Measurements from ENCODE around the gene CENPB.

DNA sequence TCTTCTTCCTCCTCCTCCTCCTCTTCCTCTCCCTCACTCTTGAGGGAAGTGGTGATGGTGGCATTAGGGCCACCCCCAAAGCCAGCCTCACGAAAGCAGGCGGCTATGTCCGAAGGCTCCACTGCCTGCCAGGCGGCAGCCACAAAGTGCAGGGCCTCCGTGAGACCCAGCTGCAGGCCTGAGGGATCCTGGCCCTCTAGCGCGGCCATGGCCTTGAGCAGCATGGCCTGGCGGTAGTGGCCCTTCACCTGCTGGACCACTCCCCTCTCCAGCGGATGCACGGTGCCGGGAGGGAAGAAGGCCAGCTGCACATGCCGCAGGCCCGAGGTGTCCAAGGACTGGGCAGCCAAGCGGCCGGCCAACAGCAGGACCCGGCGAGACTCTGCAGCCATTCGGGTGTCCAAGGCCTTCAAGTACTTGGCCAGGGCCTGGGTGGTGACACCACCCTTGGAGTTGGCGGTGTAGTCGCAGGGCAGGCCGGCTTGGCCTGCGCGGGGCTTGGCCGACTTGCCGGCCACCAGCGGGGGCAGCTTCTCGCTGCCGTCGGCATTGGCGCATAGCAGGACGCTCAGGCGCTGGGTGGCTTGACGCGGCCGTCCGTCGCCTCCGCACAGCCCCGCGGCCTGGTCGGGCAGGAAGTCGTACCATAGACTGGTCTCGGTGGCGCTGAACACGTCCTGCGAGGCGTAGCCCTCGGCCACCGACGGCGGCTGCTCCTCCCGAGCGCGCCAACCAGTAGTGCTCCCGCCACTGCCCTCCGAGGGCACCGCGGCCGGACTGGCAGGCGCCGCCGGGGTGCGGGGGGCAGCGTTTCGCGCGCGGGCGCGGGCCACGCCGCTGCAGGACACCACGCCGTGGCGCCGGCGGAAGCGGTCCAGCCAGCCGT is 1.1 kb downstream of the CENPB start:
- TF ChIP-seq, protein P1, sequence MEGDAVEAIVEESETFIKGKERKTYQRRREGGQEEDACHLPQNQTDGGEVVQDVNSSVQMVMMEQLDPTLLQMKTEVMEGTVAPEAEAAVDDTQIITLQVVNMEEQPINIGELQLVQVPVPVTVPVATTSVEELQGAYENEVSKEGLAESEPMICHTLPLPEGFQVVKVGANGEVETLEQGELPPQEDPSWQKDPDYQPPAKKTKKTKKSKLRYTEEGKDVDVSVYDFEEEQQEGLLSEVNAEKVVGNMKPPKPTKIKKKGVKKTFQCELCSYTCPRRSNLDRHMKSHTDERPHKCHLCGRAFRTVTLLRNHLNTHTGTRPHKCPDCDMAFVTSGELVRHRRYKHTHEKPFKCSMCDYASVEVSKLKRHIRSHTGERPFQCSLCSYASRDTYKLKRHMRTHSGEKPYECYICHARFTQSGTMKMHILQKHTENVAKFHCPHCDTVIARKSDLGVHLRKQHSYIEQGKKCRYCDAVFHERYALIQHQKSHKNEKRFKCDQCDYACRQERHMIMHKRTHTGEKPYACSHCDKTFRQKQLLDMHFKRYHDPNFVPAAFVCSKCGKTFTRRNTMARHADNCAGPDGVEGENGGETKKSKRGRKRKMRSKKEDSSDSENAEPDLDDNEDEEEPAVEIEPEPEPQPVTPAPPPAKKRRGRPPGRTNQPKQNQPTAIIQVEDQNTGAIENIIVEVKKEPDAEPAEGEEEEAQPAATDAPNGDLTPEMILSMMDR (IDR thresholded peaks at IDR 0.05 in 2 of 3, conservative IDR thresholded peaks at IDR 0.05 in 1 of 3; ENCODE audit: control insufficient read depth in 2 of 3, extremely low read depth in 1 of 3, insufficient read depth in 1 of 3, low read depth in 3 of 3, low read length in 3 of 3): no peak
- TF ChIP-seq RCOR1 (conservative IDR thresholded peaks at IDR 0.05; ENCODE audit: low read depth, low read length) (no peak), CREB1 (IDR thresholded peaks at IDR 0.05; ENCODE audit: low read depth) (no peak), POLR2AphosphoS5 (IDR thresholded peaks at IDR 0.05; ENCODE audit: low read length) (no peak)
- TF ChIP-seq, protein P2, sequence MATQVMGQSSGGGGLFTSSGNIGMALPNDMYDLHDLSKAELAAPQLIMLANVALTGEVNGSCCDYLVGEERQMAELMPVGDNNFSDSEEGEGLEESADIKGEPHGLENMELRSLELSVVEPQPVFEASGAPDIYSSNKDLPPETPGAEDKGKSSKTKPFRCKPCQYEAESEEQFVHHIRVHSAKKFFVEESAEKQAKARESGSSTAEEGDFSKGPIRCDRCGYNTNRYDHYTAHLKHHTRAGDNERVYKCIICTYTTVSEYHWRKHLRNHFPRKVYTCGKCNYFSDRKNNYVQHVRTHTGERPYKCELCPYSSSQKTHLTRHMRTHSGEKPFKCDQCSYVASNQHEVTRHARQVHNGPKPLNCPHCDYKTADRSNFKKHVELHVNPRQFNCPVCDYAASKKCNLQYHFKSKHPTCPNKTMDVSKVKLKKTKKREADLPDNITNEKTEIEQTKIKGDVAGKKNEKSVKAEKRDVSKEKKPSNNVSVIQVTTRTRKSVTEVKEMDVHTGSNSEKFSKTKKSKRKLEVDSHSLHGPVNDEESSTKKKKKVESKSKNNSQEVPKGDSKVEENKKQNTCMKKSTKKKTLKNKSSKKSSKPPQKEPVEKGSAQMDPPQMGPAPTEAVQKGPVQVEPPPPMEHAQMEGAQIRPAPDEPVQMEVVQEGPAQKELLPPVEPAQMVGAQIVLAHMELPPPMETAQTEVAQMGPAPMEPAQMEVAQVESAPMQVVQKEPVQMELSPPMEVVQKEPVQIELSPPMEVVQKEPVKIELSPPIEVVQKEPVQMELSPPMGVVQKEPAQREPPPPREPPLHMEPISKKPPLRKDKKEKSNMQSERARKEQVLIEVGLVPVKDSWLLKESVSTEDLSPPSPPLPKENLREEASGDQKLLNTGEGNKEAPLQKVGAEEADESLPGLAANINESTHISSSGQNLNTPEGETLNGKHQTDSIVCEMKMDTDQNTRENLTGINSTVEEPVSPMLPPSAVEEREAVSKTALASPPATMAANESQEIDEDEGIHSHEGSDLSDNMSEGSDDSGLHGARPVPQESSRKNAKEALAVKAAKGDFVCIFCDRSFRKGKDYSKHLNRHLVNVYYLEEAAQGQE (IDR thresholded peaks at IDR 0.05; ENCODE audit: low read depth, low read length): no peak
